Measurements from ENCODE around the gene TJAP1. TPM values are rescaled to one million over a fixed set of nuclear protein-coding genes. Genes with fewer than 3 reads are reported as not detected.
A peak's percentile ranks its signal among the peaks of the same experiment; 100 is the strongest.

TJAP1 gene
- total RNA-seq, 2 donors from 2014 or later, result 68.6 to 77.2 TPM

- H3K4me3 Mint-ChIP-seq, result no peak overlapping the region
- DNase-seq, result no peak
These were observed 33.3 kb upstream of the TJAP1 start for GRCh38 chr6:43444036-43444435.

GRCh38 chr6:43444582-43444981 is 32.8 kb upstream of the TJAP1 start:
- Mint-ChIP-seq H3K4me3 (no peak overlapping the region), H3K9me3 (no peaks in the 10 kb centered on the region), H3K27ac (no peak overlapping the region), H3K27me3 (ENCODE audit: low read depth) (no peaks in the 10 kb centered on the region), H3K4me1 (ENCODE audit: low read depth) (no peaks in the 10 kb centered on the region), H3K36me3 (ENCODE audit: insufficient read depth in 2 of 2) (peaks cover 2 to 4% of the 10 kb centered on the region in 2 donors)
- no peak for DNase-seq
- ATAC-seq (replicated peaks in 1 of 2), result no peak

More at GRCh38 chr6:43444036-43444435, 33.3 kb upstream of the TJAP1 start:
- peaks cover 2 to 4% of the 10 kb centered on the region in 2 donors for H3K36me3 Mint-ChIP-seq (ENCODE audit: insufficient read depth in 2 of 2)
- no peaks in the 10 kb centered on the region for H3K27me3 Mint-ChIP-seq (ENCODE audit: low read depth)
- H3K4me1 Mint-ChIP-seq (ENCODE audit: low read depth), result no peaks in the 10 kb centered on the region
- no peak for ATAC-seq (replicated peaks in 1 of 2)
- H3K27ac Mint-ChIP-seq, result no peak overlapping the region
- no peaks in the 10 kb centered on the region for H3K9me3 Mint-ChIP-seq

- H3K36me3 Mint-ChIP-seq (ENCODE audit: insufficient read depth in 2 of 2), result peaks cover 2 to 4% of the 10 kb centered on the region in 2 donors
- no peak overlapping the region for H3K27ac Mint-ChIP-seq
- no peaks in the 10 kb centered on the region for H3K27me3 Mint-ChIP-seq (ENCODE audit: low read depth)
- no peaks in the 10 kb centered on the region for H3K4me1 Mint-ChIP-seq (ENCODE audit: low read depth)
- no peaks in the 10 kb centered on the region for H3K9me3 Mint-ChIP-seq
- no peak overlapping the region for H3K4me3 Mint-ChIP-seq
- no peak for DNase-seq
- ATAC-seq (replicated peaks in 1 of 2), result no peak
These were observed 31.8 kb upstream of the TJAP1 start for GRCh38 chr6:43445576-43445975.

- DNase-seq, result no peak
- Mint-ChIP-seq H3K9me3 (no peaks in the 10 kb centered on the region), H3K4me3 (no peak overlapping the region), H3K27ac (peak overlapping the region; percentile 4), H3K36me3 (ENCODE audit: insufficient read depth in 2 of 2) (peaks cover 2 to 4% of the 10 kb centered on the region in 2 donors), H3K27me3 (ENCODE audit: low read depth) (no peaks in the 10 kb centered on the region), H3K4me1 (ENCODE audit: low read depth) (no peaks in the 10 kb centered on the region)
- ATAC-seq (replicated peaks in 1 of 2), result no peak
These were observed 29.8 kb upstream of the TJAP1 start for GRCh38 chr6:43447604-43448003.

GRCh38 chr6:43448916-43449315 is 28.5 kb upstream of the TJAP1 start:
- H3K27me3 Mint-ChIP-seq (ENCODE audit: low read depth), result no peaks in the 10 kb centered on the region
- no peak for ATAC-seq (replicated peaks in 1 of 2)
- peaks cover 2% of the 10 kb centered on the region for H3K4me1 Mint-ChIP-seq (ENCODE audit: low read depth)
- DNase-seq, result no peak
- no peak overlapping the region for H3K27ac Mint-ChIP-seq
- H3K36me3 Mint-ChIP-seq (ENCODE audit: insufficient read depth in 2 of 2), result peaks cover 2 to 4% of the 10 kb centered on the region in 2 donors
- no peaks in the 10 kb centered on the region for H3K9me3 Mint-ChIP-seq
- no peak overlapping the region for H3K4me3 Mint-ChIP-seq

- H3K4me3 Mint-ChIP-seq, result no peak overlapping the region
- peaks cover 3 to 4% of the 10 kb centered on the region in 2 donors for H3K36me3 Mint-ChIP-seq (ENCODE audit: insufficient read depth in 2 of 2)
- H3K4me1 Mint-ChIP-seq (ENCODE audit: low read depth), result peaks cover 10% of the 10 kb centered on the region
- ATAC-seq (replicated peaks in 1 of 2) (no peak), DNase-seq (no peak)
- no peaks in the 10 kb centered on the region for H3K9me3 Mint-ChIP-seq
- H3K27ac Mint-ChIP-seq, result no peak overlapping the region
- peaks cover 2% of the 10 kb centered on the region for H3K27me3 Mint-ChIP-seq (ENCODE audit: low read depth)
These were observed 26.7 kb upstream of the TJAP1 start for GRCh38 chr6:43450699-43451131.

- peaks cover 5 to 6% of the 10 kb centered on the region in 2 donors for H3K36me3 Mint-ChIP-seq (ENCODE audit: insufficient read depth in 2 of 2)
- no peak overlapping the region for H3K27ac Mint-ChIP-seq
- no peak overlapping the region for H3K4me3 Mint-ChIP-seq
- ATAC-seq (replicated peaks in 1 of 2), result no peak
- H3K4me1 Mint-ChIP-seq (ENCODE audit: low read depth), result peaks cover 16% of the 10 kb centered on the region
- no peak for DNase-seq
- H3K27me3 Mint-ChIP-seq (ENCODE audit: low read depth), result peaks cover 9% of the 10 kb centered on the region
- no peaks in the 10 kb centered on the region for H3K9me3 Mint-ChIP-seq
These were observed 26.0 kb upstream of the TJAP1 start for GRCh38 chr6:43451348-43451747.

GRCh38 chr6:43451939-43452338 is 25.4 kb upstream of the TJAP1 start:
- no peak for ATAC-seq (replicated peaks in 1 of 2)
- Mint-ChIP-seq H3K4me3 (no peak overlapping the region), H3K4me1 (ENCODE audit: low read depth) (peaks cover 17% of the 10 kb centered on the region), H3K27ac (no peak overlapping the region), H3K27me3 (ENCODE audit: low read depth) (peaks cover 15% of the 10 kb centered on the region), H3K9me3 (no peaks in the 10 kb centered on the region), H3K36me3 (ENCODE audit: insufficient read depth in 2 of 2) (peaks cover 7 to 8% of the 10 kb centered on the region in 2 donors)
- no peak for DNase-seq

- Mint-ChIP-seq H3K27ac (no peak overlapping the region), H3K9me3 (no peaks in the 10 kb centered on the region), H3K27me3 (ENCODE audit: low read depth) (peaks cover 16% of the 10 kb centered on the region), H3K4me3 (no peak overlapping the region), H3K36me3 (ENCODE audit: insufficient read depth in 2 of 2) (peaks cover 4 to 5% of the 10 kb centered on the region in 2 donors), H3K4me1 (ENCODE audit: low read depth) (peaks cover 17% of the 10 kb centered on the region)
- DNase-seq (no peak), ATAC-seq (replicated peaks in 1 of 2) (no peak)
These were observed 24.5 kb upstream of the TJAP1 start for GRCh38 chr6:43452896-43453295.

- Mint-ChIP-seq H3K4me3 (peak overlapping the region; percentile 91 to 92), H3K36me3 (ENCODE audit: insufficient read depth in 2 of 2) (peaks cover 4 to 5% of the 10 kb centered on the region in 2 donors), H3K9me3 (no peaks in the 10 kb centered on the region), H3K27me3 (ENCODE audit: low read depth) (peaks cover 16% of the 10 kb centered on the region), H3K4me1 (ENCODE audit: low read depth) (peaks cover 17% of the 10 kb centered on the region), H3K27ac (no peak overlapping the region)
- no peak for ATAC-seq (replicated peaks in 1 of 2)
- DNase-seq, result no peak
These were observed 23.5 kb upstream of the TJAP1 start for GRCh38 chr6:43453831-43454230.

GRCh38 chr6:43454290-43454695 is 23.1 kb upstream of the TJAP1 start:
- peak; percentile 9 to 13 for ATAC-seq (replicated peaks in 1 of 2)
- Mint-ChIP-seq H3K36me3 (ENCODE audit: insufficient read depth in 2 of 2) (peaks cover 4 to 5% of the 10 kb centered on the region in 2 donors), H3K4me3 (peak overlapping the region; percentile 91 to 92), H3K9me3 (no peaks in the 10 kb centered on the region), H3K27me3 (ENCODE audit: low read depth) (peaks cover 16% of the 10 kb centered on the region), H3K27ac (no peak overlapping the region), H3K4me1 (ENCODE audit: low read depth) (peaks cover 17% of the 10 kb centered on the region)
- DNase-seq, result peak in 1 of 2 donors; percentile 7

GRCh38 chr6:43454696-43455530 is 22.5 kb upstream of the TJAP1 start:
- H3K27ac Mint-ChIP-seq, result no peak overlapping the region
- H3K4me3 Mint-ChIP-seq, result peak overlapping the region; percentile 91 to 92
- no peaks in the 10 kb centered on the region for H3K9me3 Mint-ChIP-seq
- H3K27me3 Mint-ChIP-seq (ENCODE audit: low read depth), result peaks cover 21% of the 10 kb centered on the region
- peak; percentile 73 to 78 for ATAC-seq (replicated peaks in 1 of 2)
- H3K4me1 Mint-ChIP-seq (ENCODE audit: low read depth), result peaks cover 17% of the 10 kb centered on the region
- DNase-seq, result peak; percentile 82 to 86
- H3K36me3 Mint-ChIP-seq (ENCODE audit: insufficient read depth in 2 of 2), result peaks cover 4 to 5% of the 10 kb centered on the region in 2 donors

GRCh38 chr6:43455531-43456428 is 21.6 kb upstream of the TJAP1 start, which contains the start of gene DLK2:
DLK2 (minus strand) TSS chr6:43455548; CDS start chr6:43454825, 723 bp downstream.
- Mint-ChIP-seq H3K27me3 (ENCODE audit: low read depth) (peaks cover 23% of the 10 kb centered on the region), H3K27ac (peak within 1 kb of the TSS; percentile 3), H3K4me1 (ENCODE audit: low read depth) (peaks cover 17% of the 10 kb centered on the region), H3K4me3 (peak within 1 kb of the TSS; percentile 91 to 92), H3K36me3 (ENCODE audit: insufficient read depth in 2 of 2) (peaks cover 4 to 5% of the 10 kb centered on the region in 2 donors), H3K9me3 (no peaks in the 10 kb centered on the region)
- peak; percentile 55 to 69 for DNase-seq
- peak; percentile 68 for ATAC-seq (replicated peaks in 1 of 2)
